ENCODE measurements around the gene ZFAND2B. TPM values are rescaled to one million over a fixed set of nuclear protein-coding genes. Genes with fewer than 3 reads are reported as not detected.

ZFAND2B gene
- total RNA-seq, 3 donors from 2014 or later = 59.6 to 88.5 (median 66.0) TPM

- Histone ChIP-seq H3K4me1 (ENCODE audit: low read depth) (peaks cover 20% of the 10 kb centered on the region), H3K36me3 (ENCODE audit: low read depth) (peaks cover 5% of the 10 kb centered on the region), H3K4me3 (peak overlapping the region; percentile 46), H3K9me3 (no peaks in the 10 kb centered on the region)
- ATAC-seq (peak; percentile 65), DNase-seq (peak; percentile 74 to 86 (median 79))
- TF ChIP-seq CTCF (IDR thresholded peaks at IDR 0.05) = no peak
- intact Hi-C loops (cut with DNase I, micrococcal nuclease) = no loop called here
These were observed 23.5 kb downstream of the ZFAND2B start for GRCh38 chr2:219230059-219230540.

- DNase-seq (no peak), ATAC-seq (no peak)
- Histone ChIP-seq H3K4me3 (no peak overlapping the region), H3K4me1 (ENCODE audit: low read depth) (peaks cover 12% of the 10 kb centered on the region), H3K9me3 (no peaks in the 10 kb centered on the region), H3K36me3 (ENCODE audit: low read depth) (peaks cover 20% of the 10 kb centered on the region)
- intact Hi-C loops (cut with DNase I, micrococcal nuclease) = no loop called here
- no peak for TF ChIP-seq CTCF (IDR thresholded peaks at IDR 0.05)
These were observed 27.7 kb downstream of the ZFAND2B start for GRCh38 chr2:219234331-219234730.

- Histone ChIP-seq H3K36me3 (ENCODE audit: low read depth) (no peaks in the 10 kb centered on the region), H3K4me3 (no peak overlapping the region), H3K9me3 (no peaks in the 10 kb centered on the region), H3K4me1 (ENCODE audit: low read depth) (peaks cover 23% of the 10 kb centered on the region)
- peak; percentile 43 for ATAC-seq
- intact Hi-C loops (cut with DNase I, micrococcal nuclease) = no loop called here
- peak; percentile 62 to 75 (median 72) for DNase-seq
- no peak for TF ChIP-seq CTCF (IDR thresholded peaks at IDR 0.05)
These were observed 36.7 kb downstream of the ZFAND2B start for GRCh38 chr2:219243291-219243761.

GRCh38 chr2:219244789-219245147 lies 38.2 kb downstream of the ZFAND2B start:
- no peak for TF ChIP-seq CTCF (IDR thresholded peaks at IDR 0.05)
- Histone ChIP-seq H3K9me3 (no peaks in the 10 kb centered on the region), H3K4me3 (no peak overlapping the region), H3K36me3 (ENCODE audit: low read depth) (no peaks in the 10 kb centered on the region), H3K4me1 (ENCODE audit: low read depth) (peaks cover 37% of the 10 kb centered on the region)
- ATAC-seq (no peak), DNase-seq (no peak)
- intact Hi-C loops (cut with DNase I, micrococcal nuclease) = no loop called here

GRCh38 chr2:219245148-219245898 lies 38.7 kb downstream of the ZFAND2B start, which contains the start of the genes GLB1L and STK16:
Gene GLB1L (minus strand): TSS chr2:219245444. CDS start chr2:219243573, 1,871 bp downstream.
Gene STK16 (plus strand): TSS chr2:219245479. CDS start chr2:219246000, 521 bp downstream.
- DNase-seq = peak; percentile 96 to 97 (median 97)
- Histone ChIP-seq H3K4me1 (ENCODE audit: low read depth) (peaks cover 43% of the 10 kb centered on the region), H3K9me3 (no peaks in the 10 kb centered on the region), H3K4me3 (peak within 1 kb of the TSS; percentile 50), H3K36me3 (ENCODE audit: low read depth) (no peaks in the 10 kb centered on the region)
- TF ChIP-seq CTCF (IDR thresholded peaks at IDR 0.05) = no peak
- intact Hi-C loops (cut with DNase I, micrococcal nuclease) = no loop called here
- ATAC-seq = peak; percentile 76
